HepG2 (cell line): Measurements from ENCODE around the gene CAPN13. TPM values are rescaled to one million over a fixed set of nuclear protein-coding genes. Genes with fewer than 3 reads are reported as not detected.

Experiments
- ATAC-seq: fragments of 200-7000 bp; cut with Tn5 transposase; 3 replicates; pipeline ENCODE4 v1.9.1; 2020; ENCODE audit warnings: mild to moderate bottlenecking, moderate library complexity
- BruUV-seq: library from RNA; stranded (reverse); fragments of 400-500 nt; replicated peaks from 2 replicates; lab custom pipeline; 2021; lab: Mats Ljungman, UMichigan
- CTCF ChIA-PET: fragments of 300-600 bp; formaldehyde crosslinking; extraction: SDS; loops from one replicate; lab custom pipeline; 2021; ENCODE audit warnings: low total read pairs, inconsistent platforms, low intra/inter-chr PET ratio; lab: Yijun Ruan, JAX
- POLR2A ChIA-PET: fragments of 350-600 bp; sonication (Branson Sonifier 250); formaldehyde crosslinking; loops from one replicate; lab custom pipeline; 2020; ENCODE audit warnings: antibody characterized with exemption, inconsistent platforms; lab: Yijun Ruan, JAX
- DNase-seq: peaks from one replicate; pipeline ENCODE4 v3.0.0-alpha.2; 2015; ENCODE audit warnings: low spot score
- FAIRE-seq: peaks from 3 replicates; lab custom pipeline; 2011; peaks lifted over from hg19 to GRCh38; lab: Jason Lieb, UNC
- H2AFZ ChIP-seq: one replicate; pipeline ENCODE4 v1.6.1; 2011; ENCODE audit warnings: low read length, inconsistent platforms
- H3K27ac ChIP-seq: fragments of 300-600 bp; 3 replicates; pipeline ENCODE4 v1.8.0; 2011; ENCODE audit warnings: mixed run types, mild to moderate bottlenecking, mixed read lengths, low read length, inconsistent platforms; ENCODE audit not compliant: insufficient read depth; ENCODE audit errors: extremely low read length
- H3K27me3 ChIP-seq, 2 experiments: fragments of 200-600 bp in 1 of 2; 2 replicates in 1 of 2; 3 replicates in 1 of 2; pipeline versions ENCODE4 v1.6.0 to v1.8.0; 2011; ENCODE audit warnings: low read length in 2 of 2, mild to moderate bottlenecking in 2 of 2, moderate library complexity in 2 of 2, inconsistent platforms in 1 of 2; ENCODE audit not compliant: insufficient read depth in 2 of 2, control insufficient read depth in 1 of 2
- H3K36me3 ChIP-seq, 2 experiments: fragments of 200-600 bp in 1 of 2; replicated peaks in 1 of 2; 2 replicates in 1 of 2; 3 replicates in 1 of 2; pipeline versions ENCODE4 v1.5.1 to v1.8.0; 2011; ENCODE audit warnings: low read length in 2 of 2, inconsistent platforms in 1 of 2; ENCODE audit not compliant: insufficient read depth in 2 of 2, control insufficient read depth in 1 of 2
- H3K4me1 ChIP-seq: 2 replicates; pipeline ENCODE4 v1.5.1; 2012; ENCODE audit warnings: low read length, inconsistent platforms; ENCODE audit not compliant: insufficient read depth
- H3K4me2 ChIP-seq: 2 replicates; pipeline ENCODE4 v1.6.0; 2011; ENCODE audit warnings: low read depth, low read length, inconsistent platforms
- H3K4me3 ChIP-seq, 3 experiments: fragments of 200-600 bp in 1 of 3; sonication (generic), shearing (Covaris generic) in 1 of 3; replicated peaks in 1 of 3; 2 replicates each; pipeline ENCODE4 v1.5.1; 2011 to 2016; ENCODE audit warnings: low read length in 3 of 3, inconsistent platforms in 2 of 3, low read depth in 2 of 3, mild to moderate bottlenecking in 2 of 3, control low read depth in 1 of 3, mixed read lengths in 1 of 3; ENCODE audit not compliant: insufficient read depth in 1 of 3
- H3K79me2 ChIP-seq: one replicate; pipeline ENCODE4 v1.6.1; 2011; ENCODE audit warnings: low read length, inconsistent platforms; ENCODE audit not compliant: insufficient read depth
- H3K9ac ChIP-seq: 2 replicates; pipeline ENCODE4 v1.6.0; 2011; ENCODE audit warnings: mild to moderate bottlenecking, low read depth, low read length, inconsistent platforms; ENCODE audit not compliant: insufficient read depth
- H3K9me3 ChIP-seq: 2 replicates; pipeline ENCODE4 v1.5.1; 2012; ENCODE audit warnings: mild to moderate bottlenecking, low read length
- H4K20me1 ChIP-seq: 2 replicates; pipeline ENCODE4 v1.6.0; 2011; ENCODE audit warnings: inconsistent platforms, mild to moderate bottlenecking, low read length, moderate library complexity; ENCODE audit not compliant: insufficient read depth
- BORCS8-MEF2B ChIP-seq: sonication (generic); formaldehyde crosslinking; IDR thresholded peaks from 2 replicates; pipeline ENCODE4 v1.8.0; 2022; ENCODE audit warnings: mild to moderate bottlenecking, missing genetic modification reagents
- CC2D1A ChIP-seq: sonication (generic); formaldehyde crosslinking; IDR thresholded peaks from 2 replicates; pipeline ENCODE4 v1.8.1; 2023; ENCODE audit warnings: mild to moderate bottlenecking, missing genetic modification reagents
- KLF12 ChIP-seq: sonication (generic); formaldehyde crosslinking; IDR thresholded peaks from 2 replicates; pipeline ENCODE4 v1.4.0; 2020; ENCODE audit warnings: missing genetic modification reagents, borderline replicate concordance
- MATR3 ChIP-seq: sonication (generic); formaldehyde crosslinking; IDR thresholded peaks from 2 replicates; pipeline ENCODE4 v1.4.0; 2020; ENCODE audit warnings: missing genetic modification reagents
- POLR2A ChIP-seq, 2 experiments: IDR thresholded peaks; 2 replicates each; pipeline ENCODE4 v1.6.1; 2011; ENCODE audit warnings: low read depth in 2 of 2, low read length in 2 of 2, mild to moderate bottlenecking in 1 of 2, moderate library complexity in 1 of 2; ENCODE audit not compliant: insufficient read depth in 1 of 2
- REXO4 ChIP-seq: sonication (generic); formaldehyde crosslinking; IDR thresholded peaks from 2 replicates; pipeline ENCODE4 v1.8.0; 2022; ENCODE audit warnings: missing genetic modification reagents, mild to moderate bottlenecking, borderline replicate concordance
- SKIL ChIP-seq: sonication (generic); formaldehyde crosslinking; IDR thresholded peaks from 2 replicates; pipeline ENCODE4 v1.8.0; 2022; ENCODE audit warnings: missing genetic modification reagents, mild to moderate bottlenecking, moderate library complexity, borderline replicate concordance
- ZNF788 ChIP-seq: sonication (generic); formaldehyde crosslinking; IDR thresholded peaks from 2 replicates; pipeline ENCODE4 v1.5.0; 2020; ENCODE audit warnings: mild to moderate bottlenecking, missing genetic modification reagents, borderline replicate concordance
- ZSCAN22 ChIP-seq: sonication (generic); formaldehyde crosslinking; IDR thresholded peaks from 2 replicates; pipeline ENCODE4 v1.4.0; 2020; ENCODE audit warnings: mild to moderate bottlenecking, missing genetic modification reagents
- WGBS: methylation state at CpG from one replicate; pipeline ENCODE4 v1.1.6; 2017; ENCODE audit warnings: low lambda C conversion rate; 5-methylcytosine and 5-hydroxymethylcytosine counted together
- in situ Hi-C: cut with HindIII; loops from 2 replicates; pipeline ENCODE4 v1.10.0; 2017; ENCODE audit warnings: low pct_unique_long_range_greater_than_20kb; ENCODE audit not compliant: extremely low pct_ligation_motif_present
- intact Hi-C: fragments of 100-400 bp; cut with micrococcal nuclease; formaldehyde crosslinking; loops from one replicate; pipeline ENCODE4 v1.10.0; 2022; ENCODE audit not compliant: unreplicated experiment
- polyA plus RNA-seq, 8 experiments: library from polyadenylated mRNA; depleted of rRNA in 3 of 8; stranded (reverse) in 7 of 8; unstranded in 1 of 8; fragments of >200 nt; fragmentation: Illumina TruSeq in 4 of 8; extraction: Trizol in 4 of 8; gene quantifications; 2 replicates each; pipeline versions ENCODE4 v1.2.1 to v1.2.3, GENCODE V29; 2011 to 2016; ENCODE audit warnings: low read depth in 4 of 8, missing spikeins in 1 of 8, mixed read lengths in 1 of 8; ENCODE audit not compliant: insufficient read depth in 1 of 8
- total RNA-seq, 5 experiments: library from RNA; depleted of rRNA; stranded (reverse); fragments of >200 nt; fragmentation: Illumina TruSeq; extraction: Trizol; gene quantifications; 2 replicates each; pipeline ENCODE4 v1.2.3, GENCODE V29; 2016; ENCODE audit warnings: low read depth in 1 of 5
- TF ChIP-seq, protein P1 (sequence below): sonication (generic); formaldehyde crosslinking; IDR thresholded peaks from 2 replicates; pipeline ENCODE4 v1.9.0; 2021; ENCODE audit warnings: missing genetic modification reagents, borderline replicate concordance

The CAPN13 gene
- total and polyA plus RNA-seq, 2 of the 13 experiments (the other 11 are each of a cell fraction or from before 2014, with no cell fraction given): not detected

- ATAC-seq (no peak), FAIRE-seq (no peak)
- no peak overlapping the region for H3K27ac ChIP-seq
- in situ Hi-C loops (no loop called here), intact Hi-C loops (no loop called here)
- ChIA-PET CTCF (no interaction called here), POLR2A (no interaction called here)
- H2AFZ ChIP-seq: no peak overlapping the region
- 31% methylated on average over 5 of the region's 5 CpGs for WGBS
- peaks cover 1 to 36% of the 10 kb centered on the region in 2 experiments; a peak in 2 of 5 replicates for H3K27me3 ChIP-seq
- H3K9ac ChIP-seq: no peak overlapping the region
- no peaks in the 10 kb centered on the region for H3K36me3 ChIP-seq
- no peak overlapping the region for H3K4me2 ChIP-seq
- no TSS peak for BruUV-seq
- no peak for TF ChIP-seq KLF12
- TF ChIP-seq REXO4 (CRISPR knock-in tag): no peak
- TF ChIP-seq CC2D1A (CRISPR knock-in tag): no peak
- TF ChIP-seq SKIL (CRISPR knock-in tag): no peak
- no peak for TF ChIP-seq BORCS8-MEF2B (CRISPR knock-in tag)
- no peak for TF ChIP-seq POLR2A (IDR thresholded peaks at IDR 0.05; ENCODE audit: insufficient read depth in 1 of 2, low read depth in 2 of 2, low read length in 2 of 2)
- TF ChIP-seq, protein P1, sequence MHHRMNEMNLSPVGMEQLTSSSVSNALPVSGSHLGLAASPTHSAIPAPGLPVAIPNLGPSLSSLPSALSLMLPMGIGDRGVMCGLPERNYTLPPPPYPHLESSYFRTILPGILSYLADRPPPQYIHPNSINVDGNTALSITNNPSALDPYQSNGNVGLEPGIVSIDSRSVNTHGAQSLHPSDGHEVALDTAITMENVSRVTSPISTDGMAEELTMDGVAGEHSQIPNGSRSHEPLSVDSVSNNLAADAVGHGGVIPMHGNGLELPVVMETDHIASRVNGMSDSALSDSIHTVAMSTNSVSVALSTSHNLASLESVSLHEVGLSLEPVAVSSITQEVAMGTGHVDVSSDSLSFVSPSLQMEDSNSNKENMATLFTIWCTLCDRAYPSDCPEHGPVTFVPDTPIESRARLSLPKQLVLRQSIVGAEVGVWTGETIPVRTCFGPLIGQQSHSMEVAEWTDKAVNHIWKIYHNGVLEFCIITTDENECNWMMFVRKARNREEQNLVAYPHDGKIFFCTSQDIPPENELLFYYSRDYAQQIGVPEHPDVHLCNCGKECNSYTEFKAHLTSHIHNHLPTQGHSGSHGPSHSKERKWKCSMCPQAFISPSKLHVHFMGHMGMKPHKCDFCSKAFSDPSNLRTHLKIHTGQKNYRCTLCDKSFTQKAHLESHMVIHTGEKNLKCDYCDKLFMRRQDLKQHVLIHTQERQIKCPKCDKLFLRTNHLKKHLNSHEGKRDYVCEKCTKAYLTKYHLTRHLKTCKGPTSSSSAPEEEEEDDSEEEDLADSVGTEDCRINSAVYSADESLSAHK: no peak
- TF ChIP-seq ZNF788 (CRISPR knock-in tag): no peak
- no peak for TF ChIP-seq MATR3 (CRISPR knock-in tag)
- TF ChIP-seq ZSCAN22 (CRISPR knock-in tag): no peak
- TF ChIP-seq, all 625 proteins: peak for 0
- Histone ChIP-seq H3K9me3 (no peaks in the 10 kb centered on the region), H4K20me1 (no peaks in the 10 kb centered on the region), H3K4me3 (no peak overlapping the region), H3K79me2 (no peaks in the 10 kb centered on the region), H3K4me1 (no peaks in the 10 kb centered on the region)
- no peak for DNase-seq
Measured at GRCh38 chr2:30800159-30800558, 7.1 kb downstream of the CAPN13 start.
